HT1080 (cell line): ENCODE results near the gene MEGF11. TPM values are rescaled to one million over a fixed set of nuclear protein-coding genes. Genes with fewer than 3 reads are reported as not detected.

Experiments used
- DNase-seq: peaks from one replicate; pipeline ENCODE4 v3.0.0-alpha.2; 2015; ENCODE audit warnings: low read depth
- total RNA-seq: library from RNA; depleted of rRNA; stranded (reverse); fragments of >200 nt; shearing (Covaris generic); gene quantifications from 2 replicates; pipeline ENCODE4 v1.2.3, GENCODE V29; 2014

MEGF11 gene
- total RNA-seq, 1 experiment from 2014 or later = 0.11 TPM

DNA sequence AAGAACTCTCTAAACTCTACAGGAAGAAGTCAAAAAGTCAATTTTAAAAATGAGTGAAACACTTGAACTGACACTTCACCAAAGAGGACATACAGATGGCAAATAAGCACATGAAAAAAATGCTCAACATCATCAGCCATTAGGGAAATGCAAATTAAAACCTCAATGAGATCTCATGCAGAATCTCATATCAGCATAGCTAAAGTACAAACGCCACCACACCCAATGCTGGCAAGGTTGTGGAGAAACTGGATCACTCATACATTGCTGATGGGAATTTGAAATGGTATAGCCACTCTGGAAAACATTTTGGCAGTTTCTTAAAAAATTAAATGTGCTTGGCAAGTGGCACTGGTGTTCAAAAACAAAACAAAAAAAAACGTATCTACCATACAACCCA is 34.2 kb downstream of the MEGF11 start:
- no peak for DNase-seq

DNA sequence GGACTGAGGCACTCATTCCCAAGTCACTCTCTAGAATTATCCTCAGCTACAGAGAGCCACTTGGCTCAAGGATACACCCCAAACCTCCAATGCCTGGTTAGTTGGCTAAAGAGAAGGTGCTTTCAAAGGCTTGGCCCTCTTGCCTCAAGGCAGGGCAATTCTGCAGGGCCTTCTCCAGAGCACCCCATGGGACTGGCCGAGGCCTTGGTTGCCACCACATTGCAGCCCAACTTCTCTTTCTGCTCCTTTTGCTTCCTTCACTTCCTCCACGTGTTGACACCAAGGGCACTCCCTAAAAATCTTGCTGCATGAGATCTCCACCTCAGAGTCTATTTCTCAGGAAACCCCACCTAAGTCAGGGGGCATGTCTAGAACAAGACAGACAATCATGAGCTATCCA is 36.7 kb downstream of the MEGF11 start:
- no peak for DNase-seq

DNA sequence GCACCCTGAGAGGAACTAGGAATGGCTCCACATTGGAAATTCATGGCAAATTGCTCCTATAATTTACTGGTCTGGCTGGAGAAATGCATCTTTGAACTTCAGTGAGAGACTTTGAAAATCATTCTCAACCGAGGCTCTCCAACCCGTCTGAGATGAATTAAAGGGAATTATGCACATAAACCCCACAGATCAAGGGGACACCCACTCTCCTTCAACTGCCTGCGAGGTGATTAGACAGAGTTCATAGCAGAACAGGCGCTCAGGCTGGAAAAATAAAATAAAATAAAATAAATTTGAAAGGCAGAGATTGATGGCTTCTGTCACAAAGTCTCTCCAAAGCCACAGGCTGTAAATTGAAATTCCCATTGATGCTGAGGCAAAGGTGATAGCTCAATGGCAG is 37.7 kb downstream of the MEGF11 start:
- no peak for DNase-seq

DNA sequence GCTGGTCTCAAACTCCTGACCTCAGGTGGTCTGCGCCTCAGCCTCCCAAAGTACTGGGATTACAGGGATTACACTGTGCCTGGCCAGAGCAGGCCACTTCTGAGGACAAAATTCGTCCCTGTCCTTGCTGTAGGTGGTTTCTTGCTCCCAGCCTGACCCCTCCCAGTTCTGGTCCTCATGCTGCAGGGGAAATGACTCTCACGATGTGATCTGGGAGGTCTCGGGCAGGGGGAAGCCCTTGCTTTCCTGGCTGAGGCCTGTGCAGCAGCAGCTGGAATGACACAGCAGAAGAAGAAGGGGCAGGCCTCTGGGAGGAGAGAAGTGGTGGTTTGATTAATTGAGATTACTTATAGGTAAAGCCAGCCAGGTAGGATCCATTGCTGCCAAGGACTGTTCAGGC is 39.3 kb downstream of the MEGF11 start:
- DNase-seq = no peak

DNA sequence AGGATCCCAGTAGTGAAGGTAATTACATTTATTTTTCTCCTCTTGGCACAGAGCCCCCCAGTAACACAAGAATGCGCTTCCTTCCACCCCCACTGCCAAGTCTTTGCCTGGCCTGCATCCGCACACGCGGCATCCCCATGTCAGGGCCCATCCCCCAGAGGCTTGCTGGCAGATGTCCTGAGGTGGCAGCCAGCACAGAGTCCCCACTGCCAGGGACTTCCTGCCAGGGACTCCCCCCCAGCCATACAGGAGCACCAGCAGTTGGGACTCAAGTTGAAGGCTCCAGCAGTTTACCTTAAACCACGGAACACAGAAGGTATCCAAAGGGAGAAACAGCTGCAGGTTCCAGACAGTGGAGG is 41.0 kb downstream of the MEGF11 start:
- DNase-seq = no peak

DNA sequence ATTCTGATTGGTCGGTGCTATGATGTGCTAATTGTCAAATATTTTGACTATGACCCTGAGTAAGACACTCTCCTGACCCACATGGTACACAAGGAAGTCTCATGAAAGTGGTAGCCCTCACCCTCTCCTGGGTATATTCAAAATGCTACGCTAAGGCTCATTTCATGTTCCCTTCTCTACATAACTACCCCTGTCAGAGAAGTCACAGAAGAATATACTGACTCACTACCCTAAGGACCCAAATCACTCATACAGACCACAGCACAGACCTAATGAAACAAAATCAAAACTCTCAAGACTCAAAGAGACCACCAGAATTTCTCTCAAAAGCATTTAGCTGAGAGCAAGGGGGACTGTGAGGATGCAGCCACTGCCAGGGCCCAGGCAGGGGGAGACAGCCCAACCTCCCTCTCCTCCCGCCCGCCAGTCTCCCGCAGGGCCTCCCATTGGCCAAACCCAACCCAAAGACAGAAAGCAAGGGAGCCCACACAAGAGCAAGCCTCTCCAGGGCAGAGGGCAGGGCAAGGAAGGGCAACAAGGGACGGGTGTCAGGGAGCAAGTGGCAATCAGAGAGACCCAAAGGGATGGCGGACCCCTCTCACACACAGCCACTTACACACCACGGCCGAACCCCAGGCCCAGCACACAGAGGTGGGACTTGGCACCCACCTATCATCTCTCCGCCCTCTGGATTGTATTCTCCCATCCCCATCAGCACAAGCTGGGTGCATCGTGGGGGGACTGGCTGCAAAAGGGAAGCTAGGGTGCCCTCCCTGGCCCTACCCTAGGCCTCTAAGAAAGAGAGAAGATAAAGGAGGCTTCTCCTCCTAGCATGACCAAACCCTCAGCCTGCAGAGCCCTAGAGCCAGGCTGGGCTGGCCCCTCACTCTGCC is 41.6 kb downstream of the MEGF11 start:
- DNase-seq = no peak

DNA sequence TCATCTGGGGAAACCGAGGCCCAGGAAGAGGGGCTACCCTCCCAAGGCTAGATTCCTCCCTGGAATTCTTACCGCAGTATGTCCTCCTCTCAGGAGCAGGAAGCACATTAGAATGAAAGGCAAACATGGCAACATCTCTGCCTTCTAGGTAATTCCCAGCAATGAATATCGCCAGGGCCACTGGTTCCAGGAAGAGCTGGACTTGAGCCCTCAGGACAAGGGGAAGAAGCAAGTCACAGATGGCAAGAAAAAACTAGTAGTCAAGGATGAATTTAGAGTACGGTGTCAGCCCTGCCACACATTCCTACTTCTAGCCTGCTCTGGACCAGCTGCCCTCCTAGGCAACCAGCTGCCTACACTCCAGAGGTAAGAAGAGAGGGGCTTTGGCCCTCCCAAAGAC is 42.9 kb downstream of the MEGF11 start:
- DNase-seq = no peak

DNA sequence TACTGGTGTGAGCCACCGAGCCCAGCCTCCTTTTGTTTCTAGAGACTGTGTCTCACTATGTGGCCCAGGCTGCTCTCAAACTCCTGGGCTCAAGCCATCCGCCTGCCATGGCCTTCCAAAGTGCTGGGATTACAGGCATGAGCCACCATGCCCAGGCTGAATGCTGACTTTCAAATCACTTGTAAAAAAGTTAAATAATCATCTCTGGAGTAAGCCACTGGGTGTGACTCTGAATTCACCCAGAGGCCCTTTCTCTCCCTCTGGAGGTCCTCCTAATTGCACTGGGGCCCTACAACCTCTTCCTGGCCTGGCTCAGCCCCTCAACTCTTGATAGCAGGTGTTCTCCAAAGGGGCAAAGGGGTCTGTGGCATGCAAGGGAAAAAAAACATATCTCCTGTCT is 54.8 kb downstream of the MEGF11 start:
- no peak for DNase-seq

DNA sequence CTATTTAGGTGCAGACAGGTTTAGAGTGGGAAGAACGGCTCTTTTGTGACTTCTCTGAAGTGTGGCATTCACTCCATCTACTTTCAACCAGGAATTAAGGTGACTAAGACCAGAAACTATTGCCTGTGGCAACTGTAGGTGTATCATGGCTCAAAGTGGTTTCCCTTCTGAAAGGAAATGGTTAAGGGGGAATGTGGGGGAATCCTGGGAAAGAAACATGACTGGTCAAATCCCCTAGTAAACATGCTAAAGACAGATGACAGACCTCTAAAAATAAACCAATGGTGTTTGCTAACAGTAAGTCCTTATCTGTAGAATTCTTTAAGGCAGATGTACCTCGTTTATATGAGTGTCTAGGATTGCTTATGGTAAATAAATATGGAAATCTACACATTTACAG is 56.9 kb downstream of the MEGF11 start:
- DNase-seq = peak; percentile 86

DNA sequence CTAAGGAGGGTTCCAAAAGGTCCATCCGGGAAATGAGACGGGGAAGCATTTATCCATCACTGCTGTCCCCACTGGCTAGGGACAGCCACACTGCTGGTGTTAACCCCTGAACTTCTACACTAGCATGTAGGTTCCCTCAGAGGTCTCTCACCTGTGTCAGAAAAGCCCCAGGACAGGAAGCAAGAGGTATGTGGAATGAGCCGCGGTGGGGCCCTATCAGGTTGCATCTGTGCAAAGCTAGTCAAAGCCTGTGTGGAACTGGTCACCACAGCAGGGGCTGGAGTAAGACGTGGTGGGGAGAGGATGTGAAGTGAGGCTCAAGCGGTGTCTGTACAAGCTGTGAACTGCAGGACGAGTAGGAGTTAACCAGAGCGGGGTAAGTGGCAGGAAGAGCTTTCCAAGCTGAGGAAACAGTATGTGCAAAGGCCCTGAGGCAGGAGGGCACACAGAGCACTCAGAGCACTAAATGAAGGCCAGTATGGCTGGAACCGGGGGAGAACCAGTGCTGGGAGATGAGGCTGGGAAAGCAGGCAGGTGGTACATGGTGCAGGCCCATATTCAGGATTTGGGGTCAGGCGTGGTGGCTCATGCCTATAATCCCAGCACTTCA is 57.8 kb downstream of the MEGF11 start:
- no peak for DNase-seq

DNA sequence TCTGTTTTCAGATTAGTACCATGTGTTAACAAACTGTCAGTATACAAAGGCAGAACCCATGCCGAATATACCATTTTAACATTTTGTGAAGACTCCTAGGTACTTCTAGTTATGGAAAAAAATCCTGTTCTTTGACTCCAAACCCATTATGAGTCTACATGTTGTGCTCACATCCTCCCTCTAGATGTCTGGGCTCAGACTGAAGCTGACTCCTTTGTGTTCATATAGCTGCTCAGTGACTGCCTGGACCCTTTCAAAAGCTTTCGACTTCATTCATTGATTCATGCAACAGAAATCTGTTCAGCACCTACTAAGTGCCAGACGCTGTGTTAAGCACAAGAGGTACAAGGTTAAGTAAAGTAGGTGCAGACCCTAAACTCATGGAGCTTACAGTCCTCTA is 60.5 kb downstream of the MEGF11 start:
- peak; percentile 63 for DNase-seq

DNA sequence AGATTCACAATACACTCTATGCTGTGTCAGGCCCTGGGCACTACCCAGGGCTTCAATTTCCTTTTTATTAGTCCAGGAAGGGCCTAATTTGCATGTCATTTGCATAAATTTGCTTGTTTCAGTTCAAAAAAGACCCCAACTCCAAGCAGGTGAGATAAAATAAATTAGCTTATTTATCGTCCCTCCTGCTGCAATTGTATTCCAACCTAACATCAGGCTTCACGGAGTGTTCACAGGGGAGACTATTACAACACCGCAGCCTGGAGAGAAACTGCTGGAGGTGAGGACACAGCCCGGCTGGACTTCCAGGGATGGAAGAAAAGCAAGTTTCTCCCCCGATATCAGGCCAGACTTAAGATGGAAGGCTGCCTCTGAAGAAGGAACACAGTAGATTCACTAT is 62.8 kb downstream of the MEGF11 start:
- no peak for DNase-seq

DNA sequence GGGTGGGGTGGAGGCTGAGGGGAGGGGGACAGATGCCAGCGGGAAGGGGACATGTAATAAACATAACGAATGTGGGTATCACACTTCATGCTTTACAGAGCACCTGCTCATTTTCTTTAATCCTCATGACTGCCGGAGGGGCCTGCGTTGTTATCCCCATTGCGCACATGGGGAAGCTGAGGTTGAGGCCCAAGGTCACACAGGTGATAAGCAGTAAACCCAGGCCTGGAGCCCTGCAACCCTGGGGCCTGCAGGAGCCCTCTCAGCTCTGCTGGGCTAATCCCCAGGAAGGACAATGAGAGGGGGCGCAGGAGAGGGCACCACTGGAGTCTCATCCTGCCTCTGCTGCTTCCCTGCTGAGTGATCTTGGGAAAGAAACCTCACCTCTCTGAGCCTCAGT is 64.3 kb downstream of the MEGF11 start:
- no peak for DNase-seq

DNA sequence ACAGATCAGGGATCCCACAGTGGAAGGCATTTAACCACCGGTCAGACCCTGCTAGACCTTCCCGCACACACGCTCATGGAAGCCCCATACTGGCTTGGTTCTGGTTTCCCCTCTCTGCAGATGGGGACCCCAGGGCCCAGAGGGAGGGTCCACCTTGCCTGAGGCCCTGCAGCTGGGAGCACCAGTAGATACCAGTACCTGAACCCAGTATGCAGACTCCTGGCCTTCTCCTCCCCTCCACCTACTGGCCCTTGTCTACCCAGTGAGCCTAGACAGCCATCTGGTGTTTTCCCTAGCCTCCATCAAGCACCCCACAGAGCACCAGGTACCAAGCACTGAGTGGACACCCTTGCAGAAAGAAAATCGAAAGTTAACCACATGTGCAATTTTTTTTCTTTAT is 65.1 kb downstream of the MEGF11 start:
- no peak for DNase-seq

DNA sequence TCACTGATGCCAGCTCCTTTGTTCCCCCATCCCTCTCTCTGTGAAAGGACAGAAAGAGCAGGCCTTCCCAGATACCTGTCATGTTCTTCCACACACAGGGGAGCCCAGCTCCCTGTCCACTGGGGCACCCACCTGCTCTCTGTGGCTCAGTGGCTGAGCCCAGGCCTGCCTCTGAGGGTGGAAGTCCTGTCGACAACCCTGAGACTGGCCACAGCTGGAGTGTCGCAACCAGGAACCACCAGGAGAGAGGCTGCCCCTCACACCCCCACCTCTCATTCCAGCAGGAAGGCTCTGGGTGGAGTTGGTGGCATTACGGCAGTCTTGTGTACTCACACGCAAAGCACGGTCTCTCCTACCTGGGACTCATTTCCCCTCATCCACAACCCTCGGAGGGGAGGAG is 66.3 kb downstream of the MEGF11 start:
- no peak for DNase-seq

DNA sequence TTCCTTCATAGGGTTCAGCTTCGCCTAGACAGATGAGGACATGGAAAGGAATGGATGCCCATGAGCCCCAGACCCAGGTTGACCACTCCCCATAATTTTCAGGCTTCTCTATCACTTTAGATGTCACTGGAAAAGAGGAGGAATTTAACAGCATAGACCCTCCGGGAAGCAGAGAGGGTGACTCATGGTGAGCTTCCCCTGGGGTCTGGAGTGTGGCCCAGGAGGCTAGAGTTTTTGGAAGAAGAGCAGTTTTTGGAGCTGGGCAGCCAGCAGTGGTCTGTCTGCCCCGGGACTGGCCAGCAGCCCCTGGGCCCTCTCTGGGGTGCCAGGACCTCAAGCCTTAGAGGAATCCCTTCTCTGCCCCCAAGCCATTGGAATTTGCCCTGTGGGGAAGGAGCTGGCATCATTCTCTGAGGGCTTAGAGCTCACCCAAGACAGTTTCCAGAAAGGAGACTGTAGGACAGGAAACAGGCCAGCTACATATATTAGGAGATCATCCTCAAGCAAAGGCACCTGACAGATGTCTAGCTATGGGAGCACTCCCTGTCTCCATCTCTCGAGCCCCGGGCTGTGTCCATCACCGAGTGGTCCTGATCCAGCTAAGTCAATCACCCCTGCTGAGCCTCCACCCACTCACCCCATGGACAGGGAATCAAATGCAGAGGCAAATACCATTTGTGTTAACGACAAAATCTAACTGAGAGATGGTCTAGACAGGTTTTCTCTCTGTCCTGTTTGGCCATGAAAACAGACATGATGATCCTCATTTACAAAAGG is 67.3 kb downstream of the MEGF11 start:
- no peak for DNase-seq

DNA sequence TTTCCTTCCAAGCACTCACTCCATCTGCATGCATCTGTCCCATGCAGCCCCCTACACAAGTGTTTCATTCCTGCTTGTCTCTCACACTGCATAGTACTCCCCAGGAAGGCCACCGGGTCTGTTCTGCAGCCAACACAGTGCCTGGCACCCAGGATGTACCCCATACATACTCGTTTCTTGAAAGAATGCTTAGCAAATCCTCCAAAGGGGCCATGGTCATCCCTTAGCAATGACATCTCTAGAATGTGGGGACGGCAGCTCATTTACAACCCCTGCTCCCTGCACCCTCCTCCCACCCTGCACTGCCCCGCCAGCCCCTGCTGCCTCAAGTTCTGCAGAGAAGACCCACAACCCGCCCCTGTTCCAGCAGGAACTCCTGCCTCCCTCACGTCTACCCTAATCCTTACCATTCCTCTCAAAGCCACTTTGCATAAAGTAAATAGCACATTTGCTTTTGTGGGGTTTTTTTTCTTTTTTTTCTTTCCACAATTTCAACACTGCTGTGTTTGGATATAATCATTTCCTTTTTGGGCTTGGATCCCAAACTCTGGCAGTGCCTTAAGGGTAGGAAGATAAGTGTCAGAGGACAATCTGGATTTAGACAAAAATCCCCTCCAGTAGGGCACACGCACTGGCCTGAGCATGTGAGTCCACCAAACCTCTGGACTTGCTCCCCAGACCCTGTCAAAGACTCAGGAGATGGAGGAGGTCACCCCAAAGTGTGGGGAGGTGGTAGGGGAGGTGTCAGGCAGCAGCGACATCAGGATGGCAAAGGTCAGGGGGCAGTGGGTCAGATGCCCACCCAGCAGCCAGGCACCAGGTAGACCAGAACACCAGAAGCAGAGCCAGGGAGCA is 68.4 kb downstream of the MEGF11 start:
- no peak for DNase-seq

DNA sequence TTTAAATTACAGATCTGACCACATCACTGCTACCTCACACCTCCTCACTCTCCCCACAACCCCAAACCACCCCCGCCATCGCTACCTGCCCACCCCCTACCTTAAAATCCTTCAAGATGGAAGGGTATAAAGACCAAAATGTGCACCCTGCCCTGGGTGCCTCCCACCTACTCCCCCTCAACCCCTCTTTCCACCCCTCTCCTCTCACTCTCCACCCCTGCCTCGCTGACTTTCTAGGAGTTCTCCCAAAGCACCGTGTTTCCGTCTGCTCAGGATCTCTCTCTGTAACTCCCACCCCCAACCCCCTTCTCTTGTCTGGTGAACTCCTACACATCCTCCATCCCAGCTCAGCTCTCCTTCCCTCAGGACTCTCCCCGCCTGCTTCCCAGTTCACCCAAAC is 69.1 kb downstream of the MEGF11 start:
- no peak for DNase-seq

DNA sequence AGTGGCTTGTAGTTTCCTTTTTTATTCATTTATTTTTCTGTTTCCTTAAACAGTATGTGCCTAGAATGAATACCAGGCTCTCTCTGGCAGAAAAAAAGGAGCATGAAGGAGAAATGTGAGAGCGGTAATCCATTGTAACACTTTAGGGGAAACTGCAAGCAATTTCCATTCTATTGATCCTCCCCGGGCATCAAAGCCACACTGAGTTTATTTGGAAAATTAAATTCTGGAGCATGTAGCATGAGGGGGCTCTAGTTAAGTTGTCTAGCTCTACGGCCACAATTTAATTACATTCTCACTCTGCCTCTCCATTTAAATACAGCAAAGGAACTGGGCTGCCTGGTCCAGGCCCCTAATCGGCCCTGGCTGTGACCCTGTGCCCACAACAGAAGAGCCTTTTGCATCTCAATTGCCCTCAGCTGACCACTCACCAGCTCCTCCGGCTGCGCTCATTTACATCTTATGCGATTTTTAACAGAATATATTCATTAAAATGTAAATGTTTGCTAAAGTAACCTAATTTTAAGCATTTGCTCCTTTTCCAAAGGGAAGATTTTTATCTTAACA is 72.9 kb downstream of the MEGF11 start:
- no peak for DNase-seq

DNA sequence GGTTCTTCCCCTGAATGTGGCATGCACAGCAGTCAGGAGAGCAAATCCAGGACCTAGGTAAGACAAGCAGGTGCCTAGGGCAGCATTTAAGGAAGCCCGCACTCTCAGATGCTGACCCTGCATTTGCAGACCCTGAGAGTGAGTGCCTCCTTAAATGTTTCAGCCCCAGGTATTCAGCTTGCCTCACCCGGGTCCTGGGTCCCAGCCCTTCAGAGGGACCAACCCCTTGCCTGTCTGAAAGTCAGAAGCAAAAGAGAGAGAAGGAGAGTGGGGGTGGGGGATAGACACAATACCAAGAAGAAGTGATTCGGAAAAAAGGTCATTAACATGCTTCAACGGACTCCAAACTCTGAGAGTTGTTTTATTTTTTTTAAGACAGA is 75.0 kb downstream of the MEGF11 start:
- no peak for DNase-seq

DNA sequence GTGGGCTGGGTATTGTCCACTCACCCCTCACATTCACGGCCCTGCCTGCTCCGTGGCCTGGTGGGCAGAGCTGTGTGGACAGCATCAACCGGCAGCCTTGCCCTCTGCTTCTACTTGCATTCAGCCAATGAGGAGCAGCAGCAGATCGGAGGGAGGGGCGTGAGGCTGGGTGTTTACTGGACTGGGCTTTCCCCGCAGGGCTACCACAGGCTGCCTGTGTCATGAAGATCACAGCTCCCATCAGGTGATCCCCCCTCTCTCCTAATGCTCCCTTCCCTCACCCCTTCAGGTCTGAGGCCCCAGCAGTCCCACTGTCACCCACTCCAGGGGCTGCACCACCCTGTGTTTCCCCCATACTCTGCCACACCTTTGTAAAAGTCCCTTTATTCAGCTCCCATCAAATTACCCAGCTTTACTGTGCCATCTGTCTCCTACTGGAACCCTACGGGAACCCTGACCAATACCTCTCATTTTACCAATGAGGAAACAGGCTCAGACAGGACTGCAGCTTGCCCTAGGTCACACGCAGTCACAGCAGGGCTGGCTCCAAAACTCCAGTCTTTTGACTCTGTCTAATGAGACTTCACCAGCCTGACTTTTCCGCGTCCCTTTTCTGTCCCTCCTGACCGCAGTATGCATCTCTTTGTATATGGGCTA is 81.1 kb downstream of the MEGF11 start:
- DNase-seq = no peak
